GM12872 (cell line): ENCODE measurements around the gene STMND1.

ENCODE experiments used
- TF ChIP-seq, protein P1 (sequence below): IDR thresholded peaks from 3 replicates; pipeline ENCODE4 v1.5.1; 2011; ENCODE audit warnings: low read depth, mild to moderate bottlenecking, low read length, moderate library complexity; ENCODE audit not compliant: insufficient read depth

The STMND1 gene

DNA sequence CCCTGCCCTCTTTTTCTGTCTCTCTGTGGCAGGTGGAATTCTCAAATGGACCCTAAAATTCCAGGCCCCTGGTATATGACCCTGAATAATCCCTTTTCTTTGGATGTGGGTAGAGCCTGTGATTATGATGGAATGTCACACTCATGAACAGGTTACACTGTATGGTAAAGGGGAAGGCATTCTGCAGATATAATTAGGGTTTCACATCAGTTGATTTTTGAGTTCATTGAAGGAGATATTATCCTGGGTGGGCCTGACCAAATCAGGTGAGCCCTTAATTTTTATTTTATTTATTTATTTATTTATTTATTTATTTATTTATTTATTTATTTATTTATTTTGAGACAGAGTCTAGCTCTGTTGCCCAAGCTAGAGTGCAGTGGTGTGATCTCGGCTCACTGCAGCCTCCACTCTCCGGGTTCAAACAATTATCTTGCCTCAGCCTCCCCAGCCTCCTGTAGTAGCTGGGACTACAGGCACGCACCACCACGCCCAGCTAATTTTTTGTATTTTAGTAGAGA is 13.7 kb upstream of the STMND1 start:
- TF ChIP-seq, protein P1, sequence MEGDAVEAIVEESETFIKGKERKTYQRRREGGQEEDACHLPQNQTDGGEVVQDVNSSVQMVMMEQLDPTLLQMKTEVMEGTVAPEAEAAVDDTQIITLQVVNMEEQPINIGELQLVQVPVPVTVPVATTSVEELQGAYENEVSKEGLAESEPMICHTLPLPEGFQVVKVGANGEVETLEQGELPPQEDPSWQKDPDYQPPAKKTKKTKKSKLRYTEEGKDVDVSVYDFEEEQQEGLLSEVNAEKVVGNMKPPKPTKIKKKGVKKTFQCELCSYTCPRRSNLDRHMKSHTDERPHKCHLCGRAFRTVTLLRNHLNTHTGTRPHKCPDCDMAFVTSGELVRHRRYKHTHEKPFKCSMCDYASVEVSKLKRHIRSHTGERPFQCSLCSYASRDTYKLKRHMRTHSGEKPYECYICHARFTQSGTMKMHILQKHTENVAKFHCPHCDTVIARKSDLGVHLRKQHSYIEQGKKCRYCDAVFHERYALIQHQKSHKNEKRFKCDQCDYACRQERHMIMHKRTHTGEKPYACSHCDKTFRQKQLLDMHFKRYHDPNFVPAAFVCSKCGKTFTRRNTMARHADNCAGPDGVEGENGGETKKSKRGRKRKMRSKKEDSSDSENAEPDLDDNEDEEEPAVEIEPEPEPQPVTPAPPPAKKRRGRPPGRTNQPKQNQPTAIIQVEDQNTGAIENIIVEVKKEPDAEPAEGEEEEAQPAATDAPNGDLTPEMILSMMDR = no peak

DNA sequence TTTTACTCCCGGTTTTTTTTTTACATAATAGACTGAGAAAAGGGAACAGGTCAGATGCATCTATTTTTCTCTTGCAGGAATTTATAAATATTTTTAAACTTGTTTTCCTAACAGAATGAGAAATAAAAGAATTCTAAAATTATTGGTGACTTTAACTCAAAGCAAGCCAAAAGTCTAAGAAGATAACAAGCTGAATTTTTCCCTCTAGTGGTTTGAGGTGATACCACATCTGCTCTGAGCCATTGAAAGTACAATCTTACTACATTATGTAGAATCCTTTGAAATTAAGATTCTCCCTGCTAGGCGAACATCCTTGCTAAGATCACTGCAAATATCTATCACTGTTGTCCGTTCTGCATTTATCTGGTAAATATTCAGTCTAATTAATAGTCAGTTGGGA is 10.7 kb upstream of the STMND1 start:
- TF ChIP-seq, protein P1 = 0 out of 3 replicates have a peak, but pooled peaks have one; percentile 22

DNA sequence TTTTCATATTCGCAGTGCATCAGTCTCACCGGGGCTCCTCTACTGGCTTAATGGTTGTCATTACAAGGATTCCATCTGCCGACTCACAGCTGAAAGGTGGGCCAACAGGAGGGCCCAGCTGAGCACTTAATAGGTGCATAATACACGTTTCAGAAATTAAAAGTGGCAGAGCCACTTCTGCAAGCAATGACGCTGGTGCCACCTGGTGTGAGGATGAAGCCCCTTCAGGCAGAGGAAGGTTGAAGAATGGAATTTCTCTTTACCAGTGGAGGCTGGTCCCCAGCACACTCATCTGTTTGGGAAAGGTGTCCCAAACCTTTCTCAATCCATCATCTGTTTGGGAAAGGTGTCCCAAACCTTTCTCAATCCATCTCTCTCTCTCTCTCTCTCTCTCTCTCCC is 8.2 kb upstream of the STMND1 start:
- TF ChIP-seq, protein P1 = no peak; the same call in 2 of the 3 replicates

DNA sequence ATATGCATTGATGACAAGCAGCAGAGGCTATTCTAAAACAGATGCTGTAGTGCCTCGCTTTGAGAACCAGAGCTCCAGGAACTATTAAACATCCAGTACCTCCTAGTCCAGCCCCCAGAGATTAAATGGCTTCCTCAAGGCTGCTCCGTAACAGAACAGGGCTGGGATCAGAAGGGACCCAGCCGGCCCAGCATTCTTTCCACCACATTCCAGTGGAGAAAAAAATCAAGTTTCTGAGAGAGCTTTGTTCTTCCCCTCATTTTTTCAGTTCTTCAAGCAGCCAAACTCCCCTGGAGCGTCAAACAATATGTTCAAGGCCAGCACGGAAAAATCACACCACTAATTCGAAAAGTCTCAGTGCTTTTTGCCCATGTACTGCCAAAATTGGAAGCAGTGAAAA is 5.8 kb upstream of the STMND1 start:
- TF ChIP-seq, protein P1 = no peak

DNA sequence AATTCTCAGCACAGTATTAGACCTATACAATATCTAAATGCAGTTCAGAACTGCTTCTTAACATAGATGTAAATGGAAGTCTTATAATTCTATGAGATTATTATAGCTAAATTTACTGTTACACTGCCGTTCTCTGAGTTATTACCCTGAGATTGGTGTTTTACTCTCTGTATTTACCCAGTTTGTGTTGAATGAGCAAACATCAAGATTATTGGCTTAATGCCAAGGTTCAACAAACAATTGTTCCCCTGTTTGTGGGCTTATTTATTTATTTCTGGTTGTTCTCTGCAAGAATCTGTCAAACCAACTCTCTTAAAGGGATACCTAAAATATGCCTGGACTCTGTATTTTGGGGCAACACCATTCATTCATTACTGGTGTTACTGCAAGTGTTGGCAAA is 5.2 kb upstream of the STMND1 start:
- TF ChIP-seq, protein P1 = no peak

DNA sequence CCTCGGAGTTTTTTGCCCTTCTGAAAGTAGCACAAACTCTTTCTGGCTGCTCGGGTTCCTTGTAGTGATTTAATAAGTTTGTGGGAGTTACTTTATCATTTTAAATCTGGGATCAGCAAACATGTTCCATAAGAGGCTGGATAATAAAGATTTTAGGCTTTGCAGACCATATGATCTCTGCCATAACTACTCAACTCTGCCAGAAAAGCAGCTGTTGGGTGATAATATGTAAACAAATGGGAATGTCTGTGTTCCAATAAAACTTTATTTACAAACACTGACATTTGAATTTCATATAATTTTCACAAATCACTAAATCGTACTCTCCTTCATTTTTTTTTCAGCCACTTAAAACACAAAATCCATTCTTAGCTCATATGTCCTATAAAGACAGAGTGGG is 3.9 kb upstream of the STMND1 start:
- TF ChIP-seq, protein P1 = no peak

DNA sequence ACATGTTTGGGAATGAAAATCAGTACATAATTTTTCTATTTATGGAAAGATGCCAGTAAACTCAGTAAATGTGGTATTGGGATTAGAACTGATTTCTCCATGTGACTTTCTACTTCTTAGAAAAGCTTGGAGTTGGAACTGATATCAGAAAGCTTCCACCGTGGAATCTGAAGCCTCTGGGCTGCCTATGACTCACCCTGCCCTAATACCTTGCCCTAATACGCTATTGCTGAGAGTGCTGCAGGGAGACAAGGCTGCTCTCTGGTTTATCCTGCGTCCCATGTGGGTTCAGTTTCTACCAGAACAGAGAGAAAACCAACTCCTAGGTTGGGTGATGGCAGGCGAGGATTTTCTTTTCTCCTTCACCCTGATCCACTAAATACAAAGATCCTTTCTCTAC is 3.3 kb upstream of the STMND1 start:
- TF ChIP-seq, protein P1 = no peak
